ENCODE measurements around the gene SLC25A25.
A peak's percentile ranks its signal among the peaks of the same experiment; 100 is the strongest.
"Not testable (repeated sequence)": the region's sequence is repeated elsewhere in the genome, so short reads cannot be mapped to it uniquely, and the experiment has no call there.

Gene SLC25A25

DNA sequence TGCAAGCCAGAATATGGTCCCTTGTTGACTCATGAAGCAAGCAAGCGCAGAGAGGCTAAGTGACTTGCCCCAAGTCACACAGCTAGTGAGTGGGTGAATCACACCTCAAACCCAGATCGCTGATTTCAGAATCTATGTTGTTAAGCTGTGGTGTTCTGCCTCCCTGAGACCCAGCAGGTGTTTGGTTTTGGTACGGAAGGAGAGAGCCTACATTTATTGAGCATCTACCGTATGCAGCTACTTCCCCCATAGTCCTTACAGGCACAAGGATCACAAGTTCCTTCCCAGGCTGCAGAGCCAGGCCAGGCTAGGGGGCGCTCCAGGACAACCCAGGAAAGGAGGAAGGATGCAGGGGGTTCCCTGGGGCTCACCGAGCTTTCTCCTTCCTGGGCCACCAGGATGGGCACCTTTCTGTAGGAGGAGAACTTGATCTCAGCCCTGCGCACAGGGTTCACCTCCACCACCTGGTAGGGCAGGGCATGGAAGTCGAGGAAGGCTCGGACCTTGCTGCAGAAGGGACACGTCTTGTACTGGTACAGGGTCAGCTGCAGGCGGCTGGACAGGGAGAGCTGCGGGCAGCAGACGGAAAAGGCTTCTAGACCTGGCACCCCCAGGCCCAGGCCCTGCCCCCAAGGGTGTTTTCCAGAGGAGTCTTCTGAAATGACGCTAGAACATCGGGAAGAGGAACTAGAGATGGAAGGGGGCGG, 57.0 kb downstream of the SLC25A25 start:
- no peak for DNase-seq (ENCODE audit: low read depth in 2 of 2)

DNA sequence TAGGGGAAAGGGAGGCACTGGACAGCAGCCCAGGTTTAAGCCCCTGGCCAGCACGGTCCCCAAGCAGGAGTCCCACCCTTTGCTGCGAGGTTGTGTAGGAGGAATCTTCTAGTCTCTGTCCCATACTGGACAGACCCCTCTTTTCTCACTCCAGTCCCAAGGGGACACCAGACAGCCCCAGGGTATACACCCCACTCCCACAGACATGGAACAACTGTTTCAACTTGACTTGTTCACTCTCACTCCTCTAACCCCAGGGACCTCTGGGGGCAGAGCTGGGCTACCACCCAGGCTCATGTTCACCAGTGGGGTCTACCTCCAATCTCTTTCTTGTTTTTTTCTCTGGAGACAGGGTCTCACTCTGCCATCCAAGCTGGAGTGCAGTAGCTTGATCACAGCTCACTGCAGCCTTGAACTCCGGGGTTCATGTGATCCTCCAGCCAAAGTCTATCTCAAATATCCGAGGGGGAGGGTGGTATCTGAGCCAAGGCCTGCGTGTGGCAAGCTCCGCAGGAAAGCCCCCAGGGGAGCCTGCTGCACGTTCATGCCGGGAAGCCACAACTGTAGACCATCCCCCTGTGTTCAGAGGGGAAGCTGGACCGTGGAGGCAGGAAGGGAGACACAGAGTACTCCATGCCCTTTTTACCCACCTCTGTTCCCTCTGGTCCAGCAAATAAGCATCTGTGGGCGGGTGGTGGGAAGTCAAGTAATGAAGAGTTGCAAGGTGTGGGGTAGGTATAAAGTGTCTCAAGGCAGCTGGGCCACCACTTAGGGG, 57.7 kb downstream of the SLC25A25 start:
- DNase-seq (ENCODE audit: low read depth in 2 of 2) = no peak

DNA sequence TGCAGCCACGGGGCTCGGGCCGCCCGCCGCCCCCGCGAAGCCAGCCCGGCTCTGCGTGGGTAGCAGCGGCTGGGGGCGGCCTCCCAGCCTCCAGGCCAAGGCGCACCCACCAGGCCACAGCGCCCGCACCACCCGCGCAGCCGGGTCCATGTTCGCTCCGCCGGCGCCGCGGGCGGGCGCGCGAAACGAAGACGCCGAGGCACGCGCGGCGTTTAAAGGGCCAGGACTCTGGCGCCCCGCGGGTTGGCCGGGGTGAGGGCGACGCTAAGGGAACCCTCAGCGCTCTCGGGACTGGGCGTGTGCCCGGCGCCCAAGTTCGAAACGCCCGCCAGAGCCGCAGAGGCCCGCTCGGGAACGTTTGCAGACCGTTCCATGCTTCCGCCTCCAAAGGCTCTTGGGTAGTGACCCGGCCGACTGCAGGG, 59.5 kb downstream of the SLC25A25 start, which contains the start of gene PTGES2:
TSS of gene PTGES2 (minus strand) at position 162 of the 422 bp plus-strand sequence. CDS start at position 150, 12 bp downstream.
- peak; percentile 59 to 64 for DNase-seq (ENCODE audit: low read depth in 2 of 2)

DNA sequence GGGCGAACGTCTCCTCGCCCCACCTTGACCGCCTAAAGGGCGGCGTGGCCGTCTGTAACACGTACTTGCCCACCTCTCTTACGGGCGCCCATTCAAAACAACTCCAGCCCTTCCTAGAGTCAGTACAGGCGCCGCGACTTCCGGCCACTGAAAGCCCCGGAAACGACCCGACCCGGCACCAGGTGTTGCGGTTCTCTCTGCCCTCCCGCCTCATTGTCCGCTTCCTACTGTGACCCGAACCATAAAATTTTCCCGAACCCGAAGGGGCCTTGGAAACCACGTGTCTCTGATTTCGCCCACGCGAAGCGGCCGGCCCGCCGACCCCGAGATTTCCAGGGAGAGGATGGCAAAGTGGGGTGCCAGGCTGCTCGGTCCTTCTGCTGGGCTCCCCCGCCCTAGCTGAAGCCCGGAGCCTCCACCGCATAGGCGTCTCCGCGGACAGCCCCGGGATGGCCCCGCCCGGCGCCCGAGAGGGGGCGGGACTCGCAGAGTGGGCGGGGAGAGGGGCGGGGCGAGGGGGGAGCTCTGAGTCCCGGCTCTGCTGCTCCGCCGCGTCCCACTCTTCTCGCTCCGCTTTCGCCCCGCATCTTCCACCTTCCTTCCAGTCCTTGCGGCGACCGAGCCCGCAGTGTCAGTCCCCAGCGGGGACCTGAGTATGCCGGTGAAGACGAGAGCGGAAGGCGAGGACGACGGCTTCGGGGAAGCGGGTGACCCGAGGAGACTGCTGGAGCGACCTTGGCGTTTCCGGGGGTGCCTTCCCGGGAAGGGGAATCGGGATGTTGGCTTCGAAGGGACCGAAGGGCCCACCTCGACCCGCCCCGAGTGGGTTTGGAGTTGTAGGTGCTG, 60.2 kb downstream of the SLC25A25 start:
- peak; percentile 69 to 71 for DNase-seq (ENCODE audit: low read depth in 2 of 2)

DNA sequence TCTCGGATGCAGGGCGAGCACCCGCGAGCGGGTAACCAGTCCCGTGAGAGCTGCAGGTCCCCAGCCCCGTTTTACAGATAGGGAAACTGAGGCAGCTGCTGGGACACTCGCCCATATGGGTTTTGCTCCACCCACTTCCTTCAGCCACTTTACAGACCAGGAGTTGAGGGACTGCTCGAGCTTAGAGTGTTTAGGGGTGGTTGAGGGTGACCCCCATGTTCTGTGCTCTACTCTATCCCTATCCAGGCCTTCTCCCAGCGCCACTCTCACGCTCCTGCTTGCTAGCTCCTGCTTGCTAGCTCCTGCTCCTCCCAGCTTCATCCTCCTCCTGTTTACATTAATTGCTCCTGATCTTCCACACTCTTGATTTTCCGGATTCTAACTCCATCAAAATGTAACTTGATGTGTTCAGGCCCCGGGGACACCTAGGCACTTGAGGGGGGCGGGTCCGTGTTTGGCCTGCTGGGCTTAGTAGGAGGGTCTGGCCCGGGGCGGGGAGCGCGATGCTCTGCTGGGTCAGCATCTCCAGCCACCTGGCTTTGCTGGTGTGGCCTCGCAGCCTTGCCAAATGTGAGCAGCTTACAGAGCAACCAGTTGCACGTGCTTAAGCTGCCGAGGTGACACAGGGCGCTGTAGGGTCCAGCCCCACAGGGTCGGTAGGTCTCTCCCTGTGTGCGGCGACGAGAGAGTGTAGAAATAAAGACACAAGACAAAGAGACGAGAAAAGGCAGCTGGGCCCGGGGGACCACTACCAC, 61.0 kb downstream of the SLC25A25 start:
- DNase-seq (ENCODE audit: low read depth in 2 of 2) = no peak

DNA sequence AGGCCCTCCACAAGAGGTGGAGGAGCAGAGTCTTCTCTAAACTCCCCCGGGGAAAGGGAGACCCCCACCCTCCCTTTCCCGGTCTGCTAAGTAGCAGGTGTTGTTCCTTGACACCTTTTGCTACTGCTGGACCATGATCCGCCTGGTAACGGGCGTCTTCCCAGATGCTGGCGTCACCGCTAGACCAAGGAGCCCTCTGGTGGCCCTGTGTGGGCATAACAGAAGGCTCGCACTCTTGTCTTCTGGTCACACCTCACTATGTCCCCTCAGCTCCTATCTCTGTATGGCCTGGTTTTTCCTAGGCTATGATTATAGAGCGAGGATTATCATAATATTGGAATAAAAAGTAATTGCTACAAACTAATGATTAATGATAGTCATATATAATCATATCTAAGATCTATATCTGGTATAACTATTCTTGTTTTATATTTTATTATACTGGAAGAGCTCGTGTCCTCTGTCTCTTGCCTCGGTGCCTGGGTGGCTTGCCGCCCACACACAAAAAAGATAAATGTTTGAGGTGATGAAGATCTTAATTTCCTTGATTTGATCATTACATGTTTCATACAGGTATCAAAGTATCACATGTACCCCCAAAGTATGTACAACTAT, 62.1 kb downstream of the SLC25A25 start:
- peak; percentile 27 for DNase-seq (ENCODE audit: low read depth in 2 of 2)

DNA sequence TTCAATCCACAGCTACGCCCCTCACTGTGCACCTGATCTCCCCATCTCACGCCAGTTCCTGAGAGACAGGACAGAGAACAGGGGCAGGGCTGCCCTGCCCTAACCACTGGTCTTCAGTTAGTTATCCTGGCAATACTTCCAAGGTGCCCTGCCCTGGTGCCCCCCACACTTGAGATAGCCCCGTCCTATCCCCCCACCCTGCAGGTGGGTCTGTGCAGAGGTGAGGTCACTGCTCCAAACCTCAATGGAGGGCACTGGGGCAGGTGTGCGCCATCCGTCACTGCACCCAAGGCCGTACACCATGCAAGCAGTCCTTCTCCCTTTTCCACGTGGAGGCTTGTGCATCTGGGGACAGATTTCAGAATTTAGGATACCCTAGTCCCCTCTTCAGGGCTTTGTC, 62.6 kb downstream of the SLC25A25 start:
- not testable (repeated sequence) for DNase-seq (ENCODE audit: low read depth in 2 of 2)

DNA sequence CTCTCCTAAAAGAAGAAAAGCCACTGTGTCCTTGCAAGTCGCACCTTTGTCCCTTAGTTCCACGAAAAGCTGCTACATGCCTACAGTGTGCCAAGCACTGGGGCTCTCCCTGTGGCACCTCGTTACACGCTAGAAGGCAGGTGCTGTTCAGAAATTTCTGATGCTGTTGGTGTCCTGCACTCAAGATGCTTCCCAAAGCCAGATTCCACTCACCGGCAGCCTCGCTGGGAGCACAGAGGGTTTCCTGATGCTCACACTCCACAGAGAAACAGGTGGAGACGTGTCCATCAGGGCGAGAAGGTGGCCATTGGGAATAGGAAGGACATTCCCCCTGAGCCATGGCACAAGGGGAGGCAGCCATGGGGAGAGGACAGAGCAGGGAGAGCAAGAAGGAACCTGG, 63.3 kb downstream of the SLC25A25 start:
- not testable (repeated sequence) for DNase-seq (ENCODE audit: low read depth in 2 of 2)

DNA sequence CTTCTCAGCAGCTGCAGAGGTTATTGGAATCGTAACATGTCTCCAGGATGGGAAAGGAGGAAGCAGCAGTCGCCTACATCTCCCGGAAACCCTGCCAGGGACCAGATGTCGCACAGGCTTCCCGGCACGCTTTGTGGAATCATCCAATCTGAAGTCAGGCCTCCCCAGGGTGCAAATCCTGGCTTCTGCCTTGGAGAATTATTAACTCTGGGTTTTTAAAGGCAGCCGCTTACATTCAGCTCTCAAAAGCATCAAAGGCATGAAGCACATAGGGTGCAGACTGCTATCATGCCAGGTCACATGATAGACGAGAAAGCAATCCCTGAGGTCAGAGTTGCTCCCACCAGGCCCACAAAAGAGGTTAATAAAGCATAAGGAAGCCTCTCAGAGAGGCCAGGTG, 64.1 kb downstream of the SLC25A25 start:
- not testable (repeated sequence) for DNase-seq (ENCODE audit: low read depth in 2 of 2)

DNA sequence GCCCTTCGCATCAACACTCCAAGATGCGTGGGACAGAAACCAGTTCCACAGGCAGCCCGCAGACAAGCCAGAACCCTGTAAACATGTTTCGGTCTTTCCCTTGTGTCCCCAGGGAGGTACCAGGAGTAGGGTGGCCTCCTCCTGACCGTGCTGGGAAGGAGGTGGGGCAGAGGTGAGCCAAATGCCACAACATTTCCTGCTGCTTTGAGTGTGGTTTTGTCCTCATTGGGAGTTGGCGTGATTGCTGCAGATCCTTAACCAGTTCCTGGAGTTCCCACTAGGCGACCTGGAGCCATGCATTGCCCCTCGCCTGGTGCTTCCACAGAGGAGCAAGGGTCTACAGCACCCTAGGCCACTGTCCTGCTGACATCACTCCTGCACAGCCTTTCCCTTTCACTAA, 67.5 kb downstream of the SLC25A25 start:
- not testable (repeated sequence) for DNase-seq (ENCODE audit: low read depth in 2 of 2)

DNA sequence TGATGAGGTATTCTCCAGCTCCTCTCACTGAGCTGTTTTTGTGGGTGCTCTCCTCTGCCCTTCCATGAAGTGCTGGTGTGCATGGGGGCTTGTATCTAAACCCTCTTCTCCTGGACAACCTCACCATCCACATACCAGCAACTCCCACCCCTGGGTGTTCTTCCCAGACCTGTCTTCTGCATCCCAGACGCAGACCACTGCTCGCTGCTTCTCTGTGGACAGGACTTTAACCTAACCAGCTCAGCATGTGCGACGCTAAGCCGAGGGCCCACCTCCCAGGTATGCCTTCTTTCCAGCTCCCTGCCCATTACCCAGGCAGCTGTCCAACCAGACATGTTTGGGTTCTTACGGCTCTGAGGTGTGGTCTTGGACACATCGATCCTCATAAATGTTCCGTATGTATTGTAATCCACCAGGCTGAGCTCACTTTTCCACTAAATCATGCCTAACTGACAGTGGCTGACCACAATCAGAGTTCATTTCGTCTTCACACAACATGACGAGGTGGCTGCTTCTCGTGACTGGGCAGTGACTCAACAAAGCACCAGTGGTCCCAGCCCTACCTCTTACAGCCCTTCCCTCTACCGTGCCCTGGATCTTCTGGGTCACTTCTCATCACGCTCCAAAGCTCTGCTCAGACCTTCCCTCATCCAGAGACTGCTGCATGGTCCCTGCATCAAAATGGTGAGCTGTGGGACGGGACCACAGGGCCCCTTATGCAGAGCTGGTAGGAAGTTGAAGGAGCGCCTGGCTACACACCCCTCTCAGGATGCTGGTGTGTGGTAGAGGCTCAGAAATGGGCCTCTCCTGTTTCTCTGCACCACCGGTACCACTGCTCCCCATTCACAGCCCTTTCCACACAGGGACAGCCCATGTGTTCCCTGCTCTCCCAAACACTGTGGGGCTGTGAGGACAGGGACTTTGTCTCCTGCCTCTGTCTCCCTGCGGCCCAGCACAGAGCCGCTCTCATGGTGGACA, 69.1 kb downstream of the SLC25A25 start:
- no peak for DNase-seq (ENCODE audit: low read depth in 2 of 2)

DNA sequence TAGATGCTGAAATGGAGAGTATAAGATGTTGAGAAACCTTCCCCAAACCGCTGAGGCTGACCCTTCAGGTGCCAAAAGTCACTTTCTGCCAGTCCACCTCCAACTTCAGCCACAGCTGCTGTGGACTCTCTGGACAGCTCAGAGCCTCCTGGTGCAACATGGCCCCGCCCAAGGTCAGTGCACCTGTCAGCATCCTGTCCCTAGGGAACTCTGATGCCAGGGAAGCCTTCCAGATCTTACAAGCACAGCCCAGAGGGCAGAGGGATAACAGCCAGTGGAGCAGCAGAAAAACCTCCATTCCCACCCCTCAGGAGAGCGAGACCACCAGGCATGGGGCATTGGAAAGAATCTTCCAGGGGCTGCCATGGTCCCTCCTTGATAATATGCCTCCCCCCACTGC, 70.0 kb downstream of the SLC25A25 start:
- DNase-seq (ENCODE audit: low read depth in 2 of 2) = no peak

DNA sequence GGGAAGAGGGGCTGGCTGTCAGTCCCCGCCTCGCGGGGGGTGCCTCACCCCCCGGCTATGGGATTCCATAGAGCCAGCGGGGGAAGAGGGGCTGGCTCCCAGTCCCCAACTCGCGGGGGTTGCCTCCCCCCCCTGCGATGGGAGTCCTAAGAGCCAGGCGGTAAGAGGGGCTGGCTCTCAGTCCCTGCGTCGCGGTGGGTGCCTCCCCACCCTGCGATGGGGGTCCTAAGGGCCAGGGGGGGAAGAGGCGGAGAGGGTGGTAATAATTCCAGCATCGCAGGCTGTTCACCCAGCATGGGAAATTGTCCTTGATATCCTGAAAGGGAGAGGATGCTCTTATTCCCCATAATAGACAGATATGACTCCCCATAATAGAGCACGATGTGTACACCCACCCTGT, 71.6 kb downstream of the SLC25A25 start:
- DNase-seq (ENCODE audit: low read depth in 2 of 2) = no peak

DNA sequence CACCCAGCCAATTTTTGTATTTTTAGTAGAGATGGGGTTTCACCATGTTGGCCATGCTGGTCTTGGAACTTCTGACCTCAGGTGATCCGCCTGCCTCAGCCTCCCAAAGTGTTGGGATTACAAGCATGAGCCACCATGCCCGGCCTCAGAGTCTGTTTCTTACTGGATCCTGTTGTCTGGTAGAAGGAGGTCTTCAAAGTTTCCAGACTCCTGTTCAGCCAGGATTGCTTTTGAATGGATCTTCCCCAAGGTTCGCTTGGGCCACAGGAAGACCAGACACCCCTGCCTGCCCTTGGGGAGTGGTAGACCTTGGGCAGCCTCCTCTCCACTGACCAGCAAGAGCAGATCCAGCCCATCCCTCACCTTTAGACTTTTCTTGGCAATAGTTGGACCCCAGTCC, 73.6 kb downstream of the SLC25A25 start:
- no peak for DNase-seq (ENCODE audit: low read depth in 2 of 2)

DNA sequence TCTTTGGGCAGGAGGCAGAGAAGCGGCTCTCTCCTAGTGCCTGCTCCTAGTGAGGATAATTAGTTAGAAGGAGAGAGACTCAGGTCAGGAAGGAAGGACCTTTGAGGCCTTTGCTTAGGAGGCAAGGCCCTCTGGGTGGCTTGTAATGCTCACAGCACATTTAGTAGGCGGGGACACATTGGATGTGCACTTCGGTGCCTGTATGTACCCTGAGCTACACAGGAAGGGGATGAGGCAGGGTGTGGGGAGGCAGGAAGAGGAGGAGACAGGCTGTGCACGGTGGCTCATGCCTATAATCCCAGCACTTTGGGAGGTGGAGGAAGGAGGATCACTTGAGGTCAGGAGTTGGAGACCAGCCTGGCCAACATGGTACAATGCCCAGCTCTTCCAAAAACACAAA, 74.0 kb downstream of the SLC25A25 start:
- DNase-seq (ENCODE audit: low read depth in 2 of 2) = no peak

DNA sequence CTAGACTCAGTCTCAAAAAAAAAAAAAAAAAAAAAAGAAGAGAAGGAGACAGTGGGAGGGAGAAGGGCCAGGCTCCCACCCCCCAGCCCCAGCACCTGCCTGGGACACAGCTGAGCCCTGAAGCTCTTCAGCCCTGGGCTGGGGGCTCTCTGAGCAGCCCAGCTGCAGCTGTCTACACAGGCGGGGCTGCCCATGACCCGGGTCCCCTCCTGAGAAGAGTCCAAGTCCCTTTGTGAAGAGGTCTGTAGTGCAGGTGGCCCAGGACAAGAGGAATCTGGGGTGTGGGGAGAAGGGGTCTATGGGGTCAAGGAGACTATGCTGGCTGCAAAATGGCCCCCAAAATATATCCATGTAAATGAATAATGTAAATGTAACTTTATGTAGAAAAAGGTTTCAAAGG, 74.6 kb downstream of the SLC25A25 start:
- no peak for DNase-seq (ENCODE audit: low read depth in 2 of 2)

DNA sequence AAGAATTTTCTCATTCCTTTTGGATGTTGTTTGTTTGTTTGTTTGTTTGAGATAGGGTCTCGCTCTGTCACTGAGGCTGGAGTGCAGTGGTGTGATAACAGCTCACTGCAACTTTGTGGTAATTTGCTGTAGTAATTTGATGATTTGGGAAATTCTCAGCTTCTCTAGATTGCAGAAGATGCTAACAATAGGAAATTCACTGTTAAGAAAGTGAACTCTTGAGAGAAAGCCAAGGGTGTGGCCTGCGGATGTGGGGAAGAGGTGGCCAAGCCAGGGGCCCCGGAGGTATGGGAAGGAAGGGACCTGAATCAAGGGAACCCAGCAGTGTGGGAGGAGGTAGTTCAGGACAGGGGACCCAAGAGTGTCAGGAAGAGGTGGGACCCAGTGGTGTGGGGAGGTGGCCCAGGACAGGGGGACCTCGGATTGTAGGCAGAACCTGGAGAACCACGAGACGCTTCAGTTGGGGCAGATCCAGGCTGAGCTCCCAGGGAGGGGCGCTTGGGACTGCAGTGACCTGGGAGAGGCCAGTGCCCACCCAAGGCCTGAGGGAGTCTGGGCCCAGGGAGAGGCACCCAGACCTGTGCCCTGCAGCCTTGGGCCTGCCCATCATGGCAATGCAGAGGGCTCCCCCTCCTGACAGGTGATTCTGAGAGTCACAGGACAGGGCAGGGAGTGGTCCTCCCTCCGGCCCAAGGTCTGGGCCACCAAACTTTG, 75.7 kb downstream of the SLC25A25 start:
- no peak for DNase-seq (ENCODE audit: low read depth in 2 of 2)

DNA sequence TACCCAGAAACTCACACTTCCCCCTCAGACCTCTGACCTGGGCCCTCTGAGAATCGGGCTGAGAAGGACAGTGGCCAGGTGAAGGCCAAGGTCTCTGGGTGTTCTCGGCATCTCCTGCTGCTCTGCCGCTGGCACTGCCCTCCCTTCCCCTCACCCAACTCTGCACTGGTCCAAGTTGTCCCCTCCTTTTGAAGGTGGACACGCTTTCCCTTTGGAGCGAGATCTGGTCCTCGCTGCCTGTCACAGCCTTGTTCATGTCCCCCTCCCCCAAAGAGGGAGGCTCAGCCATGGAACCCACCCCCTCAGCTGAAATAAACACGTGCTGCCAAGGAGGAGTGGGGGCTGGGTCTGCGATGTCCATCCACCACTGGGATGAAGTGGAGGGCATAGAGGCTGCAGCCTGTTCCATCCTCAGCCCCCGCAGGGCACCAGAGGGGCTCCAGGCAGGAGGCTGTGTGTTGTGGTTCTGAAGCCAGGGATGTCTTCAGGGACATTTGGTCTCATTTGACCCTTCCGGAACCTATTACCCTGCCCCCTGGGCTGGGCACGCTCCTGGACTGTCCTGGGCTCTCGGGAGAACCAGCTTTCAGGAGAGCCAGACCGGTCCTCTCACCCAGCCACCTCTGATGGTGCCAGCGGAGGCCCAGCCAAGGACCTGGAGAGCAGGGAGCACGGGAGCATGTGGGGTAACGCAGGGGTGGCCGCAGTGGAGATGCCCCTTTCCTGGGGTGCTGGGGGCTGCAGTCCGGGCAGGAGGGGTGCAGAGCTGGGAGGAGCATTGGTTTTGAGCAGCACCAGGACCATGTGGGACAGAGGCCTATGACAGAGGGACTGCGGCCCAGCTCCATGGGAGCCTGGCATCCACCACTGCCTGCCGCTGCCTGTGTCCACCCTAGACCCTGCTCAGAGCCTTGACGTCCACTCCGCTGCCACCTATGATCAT, 76.5 kb downstream of the SLC25A25 start:
- no peak for DNase-seq (ENCODE audit: low read depth in 2 of 2)
